GM23338 (cell line): ENCODE results near the gene AIM2. TPM values are rescaled to one million over a fixed set of nuclear protein-coding genes. Genes with fewer than 3 reads are reported as not detected.

Source experiments
- ATAC-seq: fragments of 200-7000 bp; cut with Tn5 transposase; 3 replicates; pipeline ENCODE4 v1.9.1; 2020
- DNase-seq: peaks from one replicate; pipeline ENCODE4 v3.0.0-alpha.2; 2015; ENCODE audit warnings: low spot score
- H2AFZ ChIP-seq: fragments of 200-600 bp; sonication (generic); 2 replicates; pipeline ENCODE4 v1.8.0; 2016; ENCODE audit warnings: antibody characterized with exemption, mild to moderate bottlenecking, moderate library complexity
- H3F3A ChIP-seq: fragments of 200-600 bp; sonication (generic); replicated peaks from 2 replicates; pipeline ENCODE4 v1.8.0; 2017; ENCODE audit warnings: antibody characterized with exemption, mixed run types, low read depth
- H3K27ac ChIP-seq: fragments of 200-600 bp; sonication (generic); 2 replicates; pipeline ENCODE4 v1.6.1; 2016; ENCODE audit warnings: low read depth
- H3K27me3 ChIP-seq: fragments of 200-600 bp; sonication (generic); 2 replicates; pipeline ENCODE4 v1.8.0; 2016; ENCODE audit warnings: mild to moderate bottlenecking, mixed run types, moderate library complexity; ENCODE audit not compliant: insufficient read depth
- H3K36me3 ChIP-seq: fragments of 200-600 bp; sonication (generic); 2 replicates; pipeline ENCODE4 v1.8.0; 2016; ENCODE audit warnings: mild to moderate bottlenecking; ENCODE audit not compliant: insufficient read depth
- H3K4me1 ChIP-seq: fragments of 200-600 bp; sonication (generic); 2 replicates; pipeline ENCODE4 v1.8.0; 2016; ENCODE audit warnings: mild to moderate bottlenecking, moderate library complexity; ENCODE audit not compliant: insufficient read depth
- H3K4me2 ChIP-seq: fragments of 200-600 bp; sonication (generic); 2 replicates; pipeline ENCODE4 v1.7.1; 2017; ENCODE audit warnings: mixed run types
- H3K4me3 ChIP-seq: fragments of 200-600 bp; sonication (generic); 2 replicates; pipeline ENCODE4 v1.6.1; 2016; ENCODE audit warnings: mixed run types
- H3K79me2 ChIP-seq: fragments of 200-600 bp; sonication (generic); replicated peaks from 2 replicates; pipeline ENCODE4 v1.8.0; 2017; ENCODE audit warnings: mild to moderate bottlenecking; ENCODE audit not compliant: insufficient read depth
- H3K9me2 ChIP-seq: fragments of 200-600 bp; sonication (generic); 2 replicates; pipeline ENCODE4 v1.8.0; 2017; ENCODE audit not compliant: insufficient read depth
- H4K20me1 ChIP-seq: fragments of 200-600 bp; sonication (generic); replicated peaks from 2 replicates; pipeline ENCODE4 v1.8.0; 2017; ENCODE audit warnings: mild to moderate bottlenecking; ENCODE audit not compliant: insufficient read depth
- H3K27ac Mint-ChIP-seq: 2 replicates; pipeline ENCODE4 v1.8.0; 2020; ENCODE audit warnings: inconsistent platforms, mild to moderate bottlenecking, moderate library complexity, mixed read lengths
- H3K27me3 Mint-ChIP-seq: 3 replicates; pipeline ENCODE4 v1.8.0; 2022; ENCODE audit warnings: low read depth, mild to moderate bottlenecking, moderate library complexity, mixed read lengths, inconsistent platforms; ENCODE audit not compliant: insufficient read depth, poor library complexity
- H3K36me3 Mint-ChIP-seq: 3 replicates; pipeline ENCODE4 v1.8.0; 2021; ENCODE audit warnings: low read depth, mild to moderate bottlenecking, inconsistent platforms, moderate library complexity, mixed read lengths
- H3K4me1 Mint-ChIP-seq: 3 replicates; pipeline ENCODE4 v1.8.0; 2020; ENCODE audit warnings: mild to moderate bottlenecking, inconsistent platforms, mixed read lengths
- H3K4me3 Mint-ChIP-seq: 3 replicates; pipeline ENCODE4 v1.8.0; 2021; ENCODE audit warnings: moderate library complexity, mild to moderate bottlenecking, inconsistent platforms, mixed read lengths
- H3K9me3 Mint-ChIP-seq: 3 replicates; pipeline ENCODE4 v1.8.0; 2020; ENCODE audit warnings: moderate library complexity, mild to moderate bottlenecking, inconsistent platforms, mixed read lengths
- CREB1 ChIP-seq: fragments of 250-450 bp; sonication (Bioruptor Pico); IDR thresholded peaks from 2 replicates; pipeline ENCODE4 v1.5.0; 2020; ENCODE audit warnings: low read depth, mild to moderate bottlenecking, moderate library complexity
- EZH2 ChIP-seq: fragments of 200-600 bp; sonication (generic); IDR thresholded peaks from one replicate; pipeline ENCODE4 v1.8.0; 2017; ENCODE audit warnings: antibody characterized with exemption, mild to moderate bottlenecking, low read depth; ENCODE audit not compliant: unreplicated experiment
- NANOG ChIP-seq: IDR thresholded peaks from 2 replicates; pipeline ENCODE4 v1.6.1; 2016; ENCODE audit warnings: antibody characterized with exemption, borderline replicate concordance
- STAT1 ChIP-seq: IDR thresholded peaks from one replicate; pipeline ENCODE4 v1.6.1; 2016; ENCODE audit warnings: antibody characterized with exemption; ENCODE audit not compliant: unreplicated experiment
- ZNF114 ChIP-seq: fragments of 250-450 bp; sonication (Bioruptor Pico); IDR thresholded peaks from 2 replicates; pipeline ENCODE4 v1.5.0; 2020; ENCODE audit warnings: mild to moderate bottlenecking, moderate library complexity
- polyA plus RNA-seq: library from polyadenylated mRNA; unstranded; fragments of >200 nt; fragmentation: Nextera tagmentation; extraction: Ambion mirVana; gene quantifications from 2 replicates; pipeline ENCODE4 v1.2.1, GENCODE V29; 2016
- total RNA-seq: library from RNA; depleted of rRNA; stranded (reverse); fragments of >200 nt; shearing (Covaris generic); gene quantifications from 2 replicates; pipeline ENCODE4 v1.2.3, GENCODE V29; 2014
- TF ChIP-seq, protein P1 (sequence below): fragments of 250-450 bp; sonication (Bioruptor Pico); IDR thresholded peaks from 2 replicates; pipeline ENCODE4 v1.5.0; 2020; ENCODE audit warnings: mild to moderate bottlenecking, moderate library complexity
- TF ChIP-seq, protein P2 (sequence below): IDR thresholded peaks from 2 replicates; pipeline ENCODE4 v1.6.1; 2016; ENCODE audit warnings: antibody characterized with exemption

The AIM2 gene
- total and polyA plus RNA-seq, 2 experiments from 2014 or later, result 1.5 to 2.5 TPM

DNA sequence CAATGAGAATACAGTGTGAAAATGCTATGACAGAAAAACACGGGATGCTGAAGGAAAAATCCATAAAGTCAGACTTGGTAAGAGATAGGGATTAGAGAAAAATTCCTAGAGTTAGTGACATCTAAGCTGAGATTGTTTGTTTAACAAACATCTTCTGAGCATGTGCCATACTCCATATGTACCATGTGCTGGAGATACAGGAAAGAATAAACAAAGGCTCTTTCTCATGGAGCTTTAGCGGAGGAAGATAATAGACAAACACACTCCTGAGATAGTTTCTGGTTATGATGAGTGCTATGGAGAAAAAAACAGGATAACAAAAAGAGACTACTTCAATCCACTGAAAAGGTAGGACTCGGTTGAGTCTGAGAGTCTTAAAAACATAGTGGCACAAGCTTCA lies 22.0 kb upstream of the AIM2 start:
- Mint-ChIP-seq H3K4me1 (no peaks in the 10 kb centered on the region), H3K9me3 (no peaks in the 10 kb centered on the region), H3K27ac (no peak overlapping the region)

More for the DNA sequence above, 22.0 kb upstream of the AIM2 start:
- Mint-ChIP-seq H3K36me3 (no peaks in the 10 kb centered on the region), H3K4me3 (no peak overlapping the region), H3K27me3 (no peaks in the 10 kb centered on the region)
- DNase-seq, result no peak
- Histone ChIP-seq H4K20me1 (no peaks in the 10 kb centered on the region), H2AFZ (no peak overlapping the region), H3F3A (no peaks in the 10 kb centered on the region), H3K79me2 (no peaks in the 10 kb centered on the region), H3K27ac (no peak overlapping the region), H3K36me3 (no peaks in the 10 kb centered on the region), H3K4me1 (no peaks in the 10 kb centered on the region), H3K4me3 (no peak overlapping the region), H3K27me3 (no peaks in the 10 kb centered on the region), H3K9me2 (no peaks in the 10 kb centered on the region), H3K4me2 (no peak overlapping the region)
- ATAC-seq, result no peak
- no peak for TF ChIP-seq EZH2
- no peak for TF ChIP-seq STAT1
- TF ChIP-seq, protein P1, sequence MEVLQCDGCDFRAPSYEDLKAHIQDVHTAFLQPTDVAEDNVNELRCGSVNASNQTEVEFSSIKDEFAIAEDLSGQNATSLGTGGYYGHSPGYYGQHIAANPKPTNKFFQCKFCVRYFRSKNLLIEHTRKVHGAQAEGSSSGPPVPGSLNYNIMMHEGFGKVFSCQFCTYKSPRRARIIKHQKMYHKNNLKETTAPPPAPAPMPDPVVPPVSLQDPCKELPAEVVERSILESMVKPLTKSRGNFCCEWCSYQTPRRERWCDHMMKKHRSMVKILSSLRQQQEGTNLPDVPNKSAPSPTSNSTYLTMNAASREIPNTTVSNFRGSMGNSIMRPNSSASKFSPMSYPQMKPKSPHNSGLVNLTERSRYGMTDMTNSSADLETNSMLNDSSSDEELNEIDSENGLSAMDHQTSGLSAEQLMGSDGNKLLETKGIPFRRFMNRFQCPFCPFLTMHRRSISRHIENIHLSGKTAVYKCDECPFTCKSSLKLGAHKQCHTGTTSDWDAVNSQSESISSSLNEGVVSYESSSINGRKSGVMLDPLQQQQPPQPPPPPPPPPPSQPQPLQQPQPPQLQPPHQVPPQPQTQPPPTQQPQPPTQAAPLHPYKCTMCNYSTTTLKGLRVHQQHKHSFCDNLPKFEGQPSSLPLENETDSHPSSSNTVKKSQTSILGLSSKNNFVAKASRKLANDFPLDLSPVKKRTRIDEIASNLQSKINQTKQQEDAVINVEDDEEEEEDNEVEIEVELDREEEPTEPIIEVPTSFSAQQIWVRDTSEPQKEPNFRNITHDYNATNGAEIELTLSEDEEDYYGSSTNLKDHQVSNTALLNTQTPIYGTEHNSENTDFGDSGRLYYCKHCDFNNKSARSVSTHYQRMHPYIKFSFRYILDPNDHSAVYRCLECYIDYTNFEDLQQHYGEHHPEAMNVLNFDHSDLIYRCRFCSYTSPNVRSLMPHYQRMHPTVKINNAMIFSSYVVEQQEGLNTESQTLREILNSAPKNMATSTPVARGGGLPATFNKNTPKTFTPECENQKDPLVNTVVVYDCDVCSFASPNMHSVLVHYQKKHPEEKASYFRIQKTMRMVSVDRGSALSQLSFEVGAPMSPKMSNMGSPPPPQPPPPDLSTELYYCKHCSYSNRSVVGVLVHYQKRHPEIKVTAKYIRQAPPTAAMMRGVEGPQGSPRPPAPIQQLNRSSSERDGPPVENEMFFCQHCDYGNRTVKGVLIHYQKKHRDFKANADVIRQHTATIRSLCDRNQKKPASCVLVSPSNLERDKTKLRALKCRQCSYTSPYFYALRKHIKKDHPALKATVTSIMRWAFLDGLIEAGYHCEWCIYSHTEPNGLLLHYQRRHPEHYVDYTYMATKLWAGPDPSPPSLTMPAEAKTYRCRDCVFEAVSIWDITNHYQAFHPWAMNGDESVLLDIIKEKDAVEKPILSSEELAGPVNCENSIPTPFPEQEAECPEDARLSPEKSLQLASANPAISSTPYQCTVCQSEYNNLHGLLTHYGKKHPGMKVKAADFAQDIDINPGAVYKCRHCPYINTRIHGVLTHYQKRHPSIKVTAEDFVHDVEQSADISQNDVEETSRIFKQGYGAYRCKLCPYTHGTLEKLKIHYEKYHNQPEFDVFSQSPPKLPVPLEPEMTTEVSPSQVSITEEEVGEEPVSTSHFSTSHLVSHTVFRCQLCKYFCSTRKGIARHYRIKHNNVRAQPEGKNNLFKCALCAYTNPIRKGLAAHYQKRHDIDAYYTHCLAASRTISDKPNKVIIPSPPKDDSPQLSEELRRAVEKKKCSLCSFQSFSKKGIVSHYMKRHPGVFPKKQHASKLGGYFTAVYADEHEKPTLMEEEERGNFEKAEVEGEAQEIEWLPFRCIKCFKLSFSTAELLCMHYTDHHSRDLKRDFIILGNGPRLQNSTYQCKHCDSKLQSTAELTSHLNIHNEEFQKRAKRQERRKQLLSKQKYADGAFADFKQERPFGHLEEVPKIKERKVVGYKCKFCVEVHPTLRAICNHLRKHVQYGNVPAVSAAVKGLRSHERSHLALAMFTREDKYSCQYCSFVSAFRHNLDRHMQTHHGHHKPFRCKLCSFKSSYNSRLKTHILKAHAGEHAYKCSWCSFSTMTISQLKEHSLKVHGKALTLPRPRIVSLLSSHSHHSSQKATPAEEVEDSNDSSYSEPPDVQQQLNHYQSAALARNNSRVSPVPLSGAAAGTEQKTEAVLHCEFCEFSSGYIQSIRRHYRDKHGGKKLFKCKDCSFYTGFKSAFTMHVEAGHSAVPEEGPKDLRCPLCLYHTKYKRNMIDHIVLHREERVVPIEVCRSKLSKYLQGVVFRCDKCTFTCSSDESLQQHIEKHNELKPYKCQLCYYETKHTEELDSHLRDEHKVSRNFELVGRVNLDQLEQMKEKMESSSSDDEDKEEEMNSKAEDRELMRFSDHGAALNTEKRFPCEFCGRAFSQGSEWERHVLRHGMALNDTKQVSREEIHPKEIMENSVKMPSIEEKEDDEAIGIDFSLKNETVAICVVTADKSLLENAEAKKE (CRISPR knock-in tag), result no peak
- no peak for TF ChIP-seq ZNF114 (CRISPR knock-in tag)
- TF ChIP-seq CREB1, result no peak
- no peak for TF ChIP-seq NANOG
- TF ChIP-seq, protein P2, sequence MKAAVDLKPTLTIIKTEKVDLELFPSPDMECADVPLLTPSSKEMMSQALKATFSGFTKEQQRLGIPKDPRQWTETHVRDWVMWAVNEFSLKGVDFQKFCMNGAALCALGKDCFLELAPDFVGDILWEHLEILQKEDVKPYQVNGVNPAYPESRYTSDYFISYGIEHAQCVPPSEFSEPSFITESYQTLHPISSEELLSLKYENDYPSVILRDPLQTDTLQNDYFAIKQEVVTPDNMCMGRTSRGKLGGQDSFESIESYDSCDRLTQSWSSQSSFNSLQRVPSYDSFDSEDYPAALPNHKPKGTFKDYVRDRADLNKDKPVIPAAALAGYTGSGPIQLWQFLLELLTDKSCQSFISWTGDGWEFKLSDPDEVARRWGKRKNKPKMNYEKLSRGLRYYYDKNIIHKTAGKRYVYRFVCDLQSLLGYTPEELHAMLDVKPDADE, result no peak
